Measurements from ENCODE around the gene FN1.

DNA sequence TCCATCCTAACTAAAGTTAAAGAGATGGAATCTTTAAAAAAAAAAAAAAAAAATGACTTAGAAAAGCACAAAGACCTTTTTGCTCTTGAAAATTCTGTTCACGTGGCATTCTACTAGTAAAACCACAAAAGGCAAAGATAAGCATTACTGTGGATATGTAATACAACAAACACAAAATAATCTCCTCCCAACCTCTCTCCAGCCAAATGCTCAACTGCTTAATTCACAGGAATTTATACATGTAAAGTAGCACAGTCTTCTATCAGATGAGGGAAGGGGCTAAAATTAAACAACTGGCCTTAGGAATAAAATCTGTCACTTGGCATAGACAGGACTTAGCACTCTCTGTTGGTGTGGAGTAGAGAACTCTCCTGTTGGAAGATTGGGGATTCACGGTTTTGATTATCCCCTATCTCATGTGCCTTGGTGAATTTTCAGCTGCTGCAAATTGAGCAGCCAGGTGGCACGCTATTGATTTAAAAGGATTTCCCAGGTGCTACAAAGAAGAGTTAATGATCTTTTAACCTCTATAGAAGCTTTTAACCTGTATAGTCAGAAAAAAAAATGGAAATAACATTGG, 66.6 kb downstream of the FN1 start:
- TF ChIP-seq CTCF (IDR thresholded peaks at IDR 0.05), result no peak
- no peak for TF ChIP-seq POLR2A (IDR thresholded peaks at IDR 0.05)
